ENCODE results near the gene PPP1R1B.

GRCh38 chr17:39627047-39627711, 427 bp downstream of the PPP1R1B start:
- no peak for TF ChIP-seq RAD21 (IDR thresholded peaks at IDR 0.05; ENCODE audit: low read depth)
- no peak for TF ChIP-seq REST (IDR thresholded peaks at IDR 0.05; ENCODE audit: low read depth)
- TF ChIP-seq TAF1 (IDR thresholded peaks at IDR 0.05; ENCODE audit: low read depth) = no peak
- no peak for TF ChIP-seq EP300 (IDR thresholded peaks at IDR 0.05; ENCODE audit: borderline replicate concordance)
- no peak for TF ChIP-seq CREB1 (IDR thresholded peaks at IDR 0.05; ENCODE audit: low read depth)
- no peak for TF ChIP-seq FOXM1 (IDR thresholded peaks at IDR 0.05; ENCODE audit: borderline replicate concordance, low read depth)
- TF ChIP-seq YY1 (IDR thresholded peaks at IDR 0.05; ENCODE audit: low read depth) = no peak

Data from Ishikawa (cell line).